Measurements from ENCODE around the gene SLC31A2.

DNA sequence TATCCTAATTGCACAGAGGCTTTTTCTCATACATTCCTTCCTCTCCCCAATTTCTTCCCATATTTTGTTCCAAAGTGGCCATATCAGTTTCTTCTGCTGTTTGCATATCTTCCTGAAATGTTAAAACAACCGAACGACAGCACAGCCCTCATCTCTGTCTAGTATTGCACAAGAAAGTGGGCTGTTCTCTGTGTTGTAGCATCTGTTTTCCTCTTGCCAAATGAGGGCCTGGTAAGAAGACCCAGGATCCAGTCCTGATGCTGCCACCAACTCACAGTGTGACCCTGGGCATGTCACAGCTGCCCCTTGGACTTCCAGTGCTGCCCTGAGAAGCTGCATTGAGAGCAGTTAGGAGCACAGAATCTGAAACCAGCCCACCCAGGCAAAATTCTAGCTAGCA lies 4.1 kb downstream of the SLC31A2 start:
- TF ChIP-seq, protein P1, sequence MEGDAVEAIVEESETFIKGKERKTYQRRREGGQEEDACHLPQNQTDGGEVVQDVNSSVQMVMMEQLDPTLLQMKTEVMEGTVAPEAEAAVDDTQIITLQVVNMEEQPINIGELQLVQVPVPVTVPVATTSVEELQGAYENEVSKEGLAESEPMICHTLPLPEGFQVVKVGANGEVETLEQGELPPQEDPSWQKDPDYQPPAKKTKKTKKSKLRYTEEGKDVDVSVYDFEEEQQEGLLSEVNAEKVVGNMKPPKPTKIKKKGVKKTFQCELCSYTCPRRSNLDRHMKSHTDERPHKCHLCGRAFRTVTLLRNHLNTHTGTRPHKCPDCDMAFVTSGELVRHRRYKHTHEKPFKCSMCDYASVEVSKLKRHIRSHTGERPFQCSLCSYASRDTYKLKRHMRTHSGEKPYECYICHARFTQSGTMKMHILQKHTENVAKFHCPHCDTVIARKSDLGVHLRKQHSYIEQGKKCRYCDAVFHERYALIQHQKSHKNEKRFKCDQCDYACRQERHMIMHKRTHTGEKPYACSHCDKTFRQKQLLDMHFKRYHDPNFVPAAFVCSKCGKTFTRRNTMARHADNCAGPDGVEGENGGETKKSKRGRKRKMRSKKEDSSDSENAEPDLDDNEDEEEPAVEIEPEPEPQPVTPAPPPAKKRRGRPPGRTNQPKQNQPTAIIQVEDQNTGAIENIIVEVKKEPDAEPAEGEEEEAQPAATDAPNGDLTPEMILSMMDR (IDR thresholded peaks at IDR 0.05) = no peak
- TF ChIP-seq POLR2A (IDR thresholded peaks at IDR 0.05) (no peak), EP300 (IDR thresholded peaks at IDR 0.05) (no peak)

Data from ovary (tissue), 3 donors.